ENCODE results near the gene PTP4A1. TPM values are rescaled to one million over a fixed set of nuclear protein-coding genes. Genes with fewer than 3 reads are reported as not detected.

PTP4A1 gene
- total RNA-seq, 2 experiments from 2014 or later = 45.1 to 49.3 TPM

Other genes starting within 250 kb of the PTP4A1 start
- 10 to 100 TPM; 43.0 to 43.2 TPM for gene PHF3, start 63.3 kb downstream of the PTP4A1 start, total RNA-seq